Gastrocnemius medialis (tissue), 4 donors: Measurements from ENCODE around the gene HSFX3.

Experiments
- CTCF ChIP-seq, 5 experiments: fragments of 450-650 bp in 3 of 5; fragments of 200-600 bp in 2 of 5; sonication (generic) in 2 of 5; IDR thresholded peaks in 4 of 5; conservative IDR thresholded peaks in 1 of 5; 1 replicate in 4 of 5; 2 replicates in 1 of 5; pipeline ENCODE4 v1.5.1; 2016 to 2019; ENCODE audit warnings: antibody characterized with exemption in 5 of 5, mild to moderate bottlenecking in 3 of 5, moderate library complexity in 3 of 5
- POLR2A ChIP-seq, 2 donors: fragments of 450-650 bp; IDR thresholded peaks; one replicate each; pipeline ENCODE4 v1.6.1; 2017; ENCODE audit warnings: antibody characterized with exemption in 2 of 2, mild to moderate bottlenecking in 2 of 2, moderate library complexity in 2 of 2

GRCh38 chrX:149506349-149506748 is 43.4 kb downstream of the HSFX3 start:
- TF ChIP-seq CTCF (IDR thresholded peaks at IDR 0.05 in 4 of 5, conservative IDR thresholded peaks at IDR 0.05 in 1 of 5), result no peak
- TF ChIP-seq POLR2A (IDR thresholded peaks at IDR 0.05), result no peak
